ENCODE data around the gene CDH23. TPM values are rescaled to one million over a fixed set of nuclear protein-coding genes. Genes with fewer than 3 reads are reported as not detected.

CDH23 gene
- polyA plus RNA-seq, 1 experiment = 0.01 TPM

- TF ChIP-seq, protein P1, sequence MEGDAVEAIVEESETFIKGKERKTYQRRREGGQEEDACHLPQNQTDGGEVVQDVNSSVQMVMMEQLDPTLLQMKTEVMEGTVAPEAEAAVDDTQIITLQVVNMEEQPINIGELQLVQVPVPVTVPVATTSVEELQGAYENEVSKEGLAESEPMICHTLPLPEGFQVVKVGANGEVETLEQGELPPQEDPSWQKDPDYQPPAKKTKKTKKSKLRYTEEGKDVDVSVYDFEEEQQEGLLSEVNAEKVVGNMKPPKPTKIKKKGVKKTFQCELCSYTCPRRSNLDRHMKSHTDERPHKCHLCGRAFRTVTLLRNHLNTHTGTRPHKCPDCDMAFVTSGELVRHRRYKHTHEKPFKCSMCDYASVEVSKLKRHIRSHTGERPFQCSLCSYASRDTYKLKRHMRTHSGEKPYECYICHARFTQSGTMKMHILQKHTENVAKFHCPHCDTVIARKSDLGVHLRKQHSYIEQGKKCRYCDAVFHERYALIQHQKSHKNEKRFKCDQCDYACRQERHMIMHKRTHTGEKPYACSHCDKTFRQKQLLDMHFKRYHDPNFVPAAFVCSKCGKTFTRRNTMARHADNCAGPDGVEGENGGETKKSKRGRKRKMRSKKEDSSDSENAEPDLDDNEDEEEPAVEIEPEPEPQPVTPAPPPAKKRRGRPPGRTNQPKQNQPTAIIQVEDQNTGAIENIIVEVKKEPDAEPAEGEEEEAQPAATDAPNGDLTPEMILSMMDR (IDR thresholded peaks at IDR 0.05; ENCODE audit: low read depth, low read length) = no peak
- Histone ChIP-seq H3K4me3 (ENCODE audit: low read depth, low read length) (no peak overlapping the region), H3K27me3 (ENCODE audit: control insufficient read depth, insufficient read depth, low read length) (peaks cover 15% of the 10 kb centered on the region), H3K9me3 (ENCODE audit: control insufficient read depth, insufficient read depth, low read length) (no peaks in the 10 kb centered on the region; the same call in 1 of the 2 replicates), H3K27ac (ENCODE audit: low read depth, low read length) (no peak overlapping the region)
- no peak for DNase-seq (ENCODE audit: low read depth, low spot score)
- ChIA-PET POLR2A (no interaction called here), CTCF (no interaction called here)
Observed at GRCh38 chr10:71427246-71427645, 30.5 kb downstream of the CDH23 start.

DNA sequence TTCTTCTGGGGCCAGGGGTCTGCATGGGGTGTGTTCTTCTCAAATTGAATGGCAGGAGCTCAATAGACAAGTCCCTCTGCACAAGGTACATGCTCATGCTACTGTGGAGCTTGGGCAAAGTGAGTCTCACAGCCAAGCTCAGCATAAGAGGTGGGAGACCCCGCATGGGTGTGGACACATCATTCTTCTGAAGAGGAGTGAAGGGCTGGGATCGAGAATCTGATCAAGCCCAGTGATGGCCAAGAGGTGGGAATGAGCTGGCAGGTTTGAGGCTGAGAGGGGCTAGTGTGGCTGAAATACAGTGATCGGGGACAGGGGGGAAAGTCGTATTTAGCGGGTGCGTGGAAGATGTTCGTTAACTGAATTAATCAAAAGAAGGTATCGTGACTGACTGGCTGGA lies 32.6 kb downstream of the CDH23 start:
- ChIA-PET CTCF (interaction anchor here (0.8 to 0.9 kb wide), 2 partner anchors 17 to 111 kb away, joined by 3 to 7 read pairs; partner anchors contain the start of gene SLC29A3), POLR2A (no interaction called here)
- DNase-seq (ENCODE audit: low read depth, low spot score) = no peak
- H3K4me3 ChIP-seq (ENCODE audit: low read depth, low read length) = no peak overlapping the region
- TF ChIP-seq, protein P1 (IDR thresholded peaks at IDR 0.05; ENCODE audit: low read depth, low read length) = no peak
- H3K9me3 ChIP-seq (ENCODE audit: control insufficient read depth, insufficient read depth, low read length) = no peaks in the 10 kb centered on the region; the same call in 1 of the 2 replicates
- no peak overlapping the region for H3K27ac ChIP-seq (ENCODE audit: low read depth, low read length)
- peaks cover 18% of the 10 kb centered on the region for H3K27me3 ChIP-seq (ENCODE audit: control insufficient read depth, insufficient read depth, low read length)

GRCh38 chr10:71429929-71430328 lies 33.2 kb downstream of the CDH23 start:
- Histone ChIP-seq H3K27ac (ENCODE audit: low read depth, low read length) (no peak overlapping the region), H3K9me3 (ENCODE audit: control insufficient read depth, insufficient read depth, low read length) (no peaks in the 10 kb centered on the region; the same call in 1 of the 2 replicates), H3K4me3 (ENCODE audit: low read depth, low read length) (no peak overlapping the region), H3K27me3 (ENCODE audit: control insufficient read depth, insufficient read depth, low read length) (peaks cover 18% of the 10 kb centered on the region)
- no peak for DNase-seq (ENCODE audit: low read depth, low spot score)
- CTCF ChIA-PET = interaction anchor here (0.7 to 0.9 kb wide), 3 partner anchors 15 to 111 kb away, joined by 3 to 7 read pairs (median 4); partner anchors contain the start of gene SLC29A3
- TF ChIP-seq, protein P1 (IDR thresholded peaks at IDR 0.05; ENCODE audit: low read depth, low read length) = no peak
- POLR2A ChIA-PET = no interaction called here

DNA sequence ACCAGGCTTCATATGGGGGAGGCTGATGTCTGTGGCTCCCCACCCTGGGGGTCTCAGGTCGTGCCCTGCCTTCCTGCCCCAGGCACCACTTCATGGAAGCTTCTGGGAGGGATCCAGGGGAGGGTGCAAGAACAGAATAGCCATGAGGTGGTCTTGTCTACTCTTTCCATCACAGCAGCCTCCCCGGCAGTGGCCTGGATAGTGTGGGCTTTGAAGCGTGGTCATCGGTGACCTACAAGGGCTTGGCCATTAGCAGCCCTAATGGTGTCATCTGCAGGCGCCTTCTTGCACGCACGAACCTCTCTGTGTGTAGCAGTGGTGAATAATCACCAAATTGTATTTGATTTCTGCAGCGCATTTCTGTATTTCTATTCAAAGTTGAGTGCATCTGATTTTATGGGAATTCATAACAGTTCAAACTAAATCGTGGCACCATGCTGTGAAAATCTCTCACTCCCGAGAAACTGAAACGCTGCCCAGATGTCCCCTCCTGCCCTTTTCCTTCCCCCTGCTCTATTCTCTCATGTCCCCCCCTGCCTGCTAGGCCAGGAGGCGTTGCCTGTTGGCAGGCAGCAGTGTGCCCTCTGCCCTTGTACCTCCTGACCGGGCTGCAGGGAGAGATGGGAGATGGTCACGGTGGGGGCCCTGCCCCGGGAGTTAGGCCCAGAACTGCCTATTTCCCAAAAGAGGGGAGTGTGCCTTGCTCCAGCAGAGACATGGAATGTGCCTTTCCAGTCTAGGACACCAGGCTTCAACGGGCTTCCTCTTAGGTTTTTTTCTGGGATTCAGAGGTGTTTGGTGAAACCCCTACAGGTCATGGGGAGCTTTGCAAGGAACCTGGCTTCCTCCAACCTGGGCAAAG lies 34.8 kb downstream of the CDH23 start:
- CTCF ChIA-PET = no interaction called here

More for the DNA sequence above, 34.8 kb downstream of the CDH23 start:
- Histone ChIP-seq H3K27me3 (ENCODE audit: control insufficient read depth, insufficient read depth, low read length) (peaks cover 18% of the 10 kb centered on the region), H3K27ac (ENCODE audit: low read depth, low read length) (no peak overlapping the region), H3K9me3 (ENCODE audit: control insufficient read depth, insufficient read depth, low read length) (no peaks in the 10 kb centered on the region; the same call in 1 of the 2 replicates), H3K4me3 (ENCODE audit: low read depth, low read length) (no peak overlapping the region)
- TF ChIP-seq, protein P1 (IDR thresholded peaks at IDR 0.05; ENCODE audit: low read depth, low read length) = no peak
- POLR2A ChIA-PET = no interaction called here
- no peak for DNase-seq (ENCODE audit: low read depth, low spot score)
